ENCODE results near the gene NEUROG1.

NEUROG1 gene

GRCh38 chr5:135486131-135487036, 49.4 kb downstream of the NEUROG1 start:
- TF ChIP-seq, protein P1, sequence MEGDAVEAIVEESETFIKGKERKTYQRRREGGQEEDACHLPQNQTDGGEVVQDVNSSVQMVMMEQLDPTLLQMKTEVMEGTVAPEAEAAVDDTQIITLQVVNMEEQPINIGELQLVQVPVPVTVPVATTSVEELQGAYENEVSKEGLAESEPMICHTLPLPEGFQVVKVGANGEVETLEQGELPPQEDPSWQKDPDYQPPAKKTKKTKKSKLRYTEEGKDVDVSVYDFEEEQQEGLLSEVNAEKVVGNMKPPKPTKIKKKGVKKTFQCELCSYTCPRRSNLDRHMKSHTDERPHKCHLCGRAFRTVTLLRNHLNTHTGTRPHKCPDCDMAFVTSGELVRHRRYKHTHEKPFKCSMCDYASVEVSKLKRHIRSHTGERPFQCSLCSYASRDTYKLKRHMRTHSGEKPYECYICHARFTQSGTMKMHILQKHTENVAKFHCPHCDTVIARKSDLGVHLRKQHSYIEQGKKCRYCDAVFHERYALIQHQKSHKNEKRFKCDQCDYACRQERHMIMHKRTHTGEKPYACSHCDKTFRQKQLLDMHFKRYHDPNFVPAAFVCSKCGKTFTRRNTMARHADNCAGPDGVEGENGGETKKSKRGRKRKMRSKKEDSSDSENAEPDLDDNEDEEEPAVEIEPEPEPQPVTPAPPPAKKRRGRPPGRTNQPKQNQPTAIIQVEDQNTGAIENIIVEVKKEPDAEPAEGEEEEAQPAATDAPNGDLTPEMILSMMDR (IDR thresholded peaks at IDR 0.05; ENCODE audit: control insufficient read depth, extremely low read depth, insufficient read depth), result no peak
- no peak overlapping the region for H3K4me3 ChIP-seq (ENCODE audit: low read depth, low read length)
- no peak for DNase-seq (ENCODE audit: low read depth)

- no peak overlapping the region for H3K4me3 ChIP-seq (ENCODE audit: low read depth, low read length)
- DNase-seq (ENCODE audit: low read depth), result no peak
- TF ChIP-seq, protein P1 (IDR thresholded peaks at IDR 0.05; ENCODE audit: control insufficient read depth, extremely low read depth, insufficient read depth), result no peak
Measured at GRCh38 chr5:135484674-135485086, 51.1 kb downstream of the NEUROG1 start.

Data from LNCaP clone FGC (cell line).